Peyer's patch (tissue), 4 donors: ENCODE data around the gene COX5B.

Experiments used
- CTCF ChIP-seq, 6 experiments: fragments of 450-650 bp in 4 of 6; fragments of 200-600 bp in 2 of 6; sonication (generic) in 1 of 6; IDR thresholded peaks; one replicate each; pipeline ENCODE4 v1.5.1; 2017 to 2019; ENCODE audit warnings: antibody characterized with exemption in 6 of 6, mild to moderate bottlenecking in 3 of 6, moderate library complexity in 1 of 6
- POLR2A ChIP-seq, 2 donors: fragments of 450-650 bp; IDR thresholded peaks; one replicate each; pipeline ENCODE4 v1.5.1; 2017; ENCODE audit warnings: antibody characterized with exemption in 2 of 2, mild to moderate bottlenecking in 2 of 2, moderate library complexity in 2 of 2

DNA sequence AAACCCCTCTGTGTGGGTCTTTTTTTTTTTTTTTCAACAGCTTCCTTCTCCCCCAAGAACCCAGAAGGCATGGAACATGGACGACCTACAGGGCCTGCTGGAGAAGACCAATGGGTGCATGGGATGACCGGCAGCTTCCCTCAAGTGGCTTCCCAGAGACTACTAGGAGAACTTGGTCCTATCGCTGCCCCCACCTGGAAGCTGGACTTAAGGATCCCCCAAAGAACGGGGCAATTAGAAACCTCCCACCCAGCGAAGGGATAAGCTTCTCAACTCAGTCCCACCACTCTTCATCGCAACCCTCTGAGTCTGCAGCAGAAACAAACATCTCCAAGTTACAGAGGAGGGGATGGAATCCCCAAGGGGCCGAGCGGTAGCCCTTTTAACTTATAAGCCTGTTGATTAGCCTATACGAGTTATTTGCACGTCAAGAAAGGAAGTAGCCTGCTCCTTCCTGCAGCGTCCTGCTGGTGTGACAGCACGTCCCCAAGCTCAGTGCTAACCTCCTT is 16.6 kb downstream of the COX5B start:
- TF ChIP-seq CTCF (IDR thresholded peaks at IDR 0.05) (no peak), POLR2A (IDR thresholded peaks at IDR 0.05) (no peak)
